ENCODE results near the gene VEGFA. TPM values are rescaled to one million over a fixed set of nuclear protein-coding genes. Genes with fewer than 3 reads are reported as not detected.
A peak's percentile ranks its signal among the peaks of the same experiment; 100 is the strongest.

VEGFA gene
- total RNA-seq, 1 donor from 2014 or later = 267 TPM

DNA sequence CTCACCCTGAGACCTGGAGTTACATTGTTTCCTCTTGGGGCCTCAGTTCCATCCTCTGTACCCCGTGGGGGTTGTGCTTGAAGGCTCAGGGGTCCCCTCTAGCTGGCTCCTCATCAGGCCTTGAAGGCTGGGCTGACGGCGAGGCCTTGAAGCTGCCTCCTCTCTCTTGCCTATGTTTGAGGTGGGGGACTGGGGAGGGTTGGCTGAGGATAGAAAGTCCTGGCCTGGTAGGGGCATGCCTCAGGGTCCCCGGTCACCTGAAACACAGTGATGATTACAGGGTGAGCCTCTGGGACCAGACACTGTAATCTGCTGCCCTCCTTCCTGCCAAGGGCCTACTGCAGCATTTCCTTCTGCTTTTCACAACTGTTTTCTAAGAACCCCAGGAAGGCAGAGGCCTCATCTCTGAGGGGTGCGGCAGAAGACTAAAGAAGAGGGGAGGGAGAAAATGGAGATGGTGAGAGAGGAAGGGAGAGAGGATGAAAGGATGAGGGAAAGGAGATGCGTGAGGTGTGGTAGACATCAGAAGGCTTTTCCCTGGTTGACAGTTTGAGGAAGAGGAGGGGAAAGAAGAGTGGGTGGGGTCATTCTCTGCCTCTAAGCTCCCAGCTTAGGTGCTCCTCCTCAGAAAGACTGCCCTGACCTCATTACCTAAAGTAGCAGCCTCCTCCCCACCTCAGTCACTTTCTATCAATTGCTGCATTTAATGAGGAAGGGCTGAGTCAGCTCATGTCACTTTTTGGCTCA is 29.7 kb downstream of the VEGFA start:
- H3K27me3 Mint-ChIP-seq = no peaks in the 10 kb centered on the region
- no peak overlapping the region for H3K27ac Mint-ChIP-seq
- no peaks in the 10 kb centered on the region for H3K9me3 Mint-ChIP-seq (ENCODE audit: low read depth)
- H3K4me1 Mint-ChIP-seq (ENCODE audit: low read depth) = peaks cover 41% of the 10 kb centered on the region
- no peak overlapping the region for H3K4me3 Mint-ChIP-seq (ENCODE audit: low read depth)
- no peak for DNase-seq (ENCODE audit: low spot score, unreplicated experiment)
- TF ChIP-seq, protein P1, sequence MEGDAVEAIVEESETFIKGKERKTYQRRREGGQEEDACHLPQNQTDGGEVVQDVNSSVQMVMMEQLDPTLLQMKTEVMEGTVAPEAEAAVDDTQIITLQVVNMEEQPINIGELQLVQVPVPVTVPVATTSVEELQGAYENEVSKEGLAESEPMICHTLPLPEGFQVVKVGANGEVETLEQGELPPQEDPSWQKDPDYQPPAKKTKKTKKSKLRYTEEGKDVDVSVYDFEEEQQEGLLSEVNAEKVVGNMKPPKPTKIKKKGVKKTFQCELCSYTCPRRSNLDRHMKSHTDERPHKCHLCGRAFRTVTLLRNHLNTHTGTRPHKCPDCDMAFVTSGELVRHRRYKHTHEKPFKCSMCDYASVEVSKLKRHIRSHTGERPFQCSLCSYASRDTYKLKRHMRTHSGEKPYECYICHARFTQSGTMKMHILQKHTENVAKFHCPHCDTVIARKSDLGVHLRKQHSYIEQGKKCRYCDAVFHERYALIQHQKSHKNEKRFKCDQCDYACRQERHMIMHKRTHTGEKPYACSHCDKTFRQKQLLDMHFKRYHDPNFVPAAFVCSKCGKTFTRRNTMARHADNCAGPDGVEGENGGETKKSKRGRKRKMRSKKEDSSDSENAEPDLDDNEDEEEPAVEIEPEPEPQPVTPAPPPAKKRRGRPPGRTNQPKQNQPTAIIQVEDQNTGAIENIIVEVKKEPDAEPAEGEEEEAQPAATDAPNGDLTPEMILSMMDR (IDR thresholded peaks at IDR 0.05; ENCODE audit: unreplicated experiment) = no peak
- no peaks in the 10 kb centered on the region for H3K36me3 Mint-ChIP-seq (ENCODE audit: insufficient read depth)

DNA sequence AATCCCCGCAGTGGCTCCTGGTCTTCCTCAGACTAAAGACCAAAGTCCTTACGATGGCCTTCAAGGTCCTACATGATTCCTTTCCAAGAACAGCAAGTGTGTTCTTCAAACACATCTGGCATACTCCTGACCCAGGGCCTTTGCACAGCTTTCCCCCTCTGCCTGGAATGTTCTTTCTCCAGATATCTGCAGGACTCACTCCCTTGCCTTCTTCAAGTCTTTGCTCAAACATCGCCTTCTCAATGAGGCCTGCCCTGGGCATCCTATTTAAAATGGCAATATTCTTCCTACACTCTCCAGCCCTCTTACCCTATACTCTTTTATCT is 30.2 kb downstream of the VEGFA start:
- Mint-ChIP-seq H3K4me1 (ENCODE audit: low read depth) (peaks cover 47% of the 10 kb centered on the region), H3K9me3 (ENCODE audit: low read depth) (no peaks in the 10 kb centered on the region), H3K27me3 (no peaks in the 10 kb centered on the region), H3K27ac (no peak overlapping the region), H3K4me3 (ENCODE audit: low read depth) (no peak overlapping the region), H3K36me3 (ENCODE audit: insufficient read depth) (no peaks in the 10 kb centered on the region)
- no peak for DNase-seq (ENCODE audit: low spot score, unreplicated experiment)
- TF ChIP-seq, protein P1 (IDR thresholded peaks at IDR 0.05; ENCODE audit: unreplicated experiment) = no peak

DNA sequence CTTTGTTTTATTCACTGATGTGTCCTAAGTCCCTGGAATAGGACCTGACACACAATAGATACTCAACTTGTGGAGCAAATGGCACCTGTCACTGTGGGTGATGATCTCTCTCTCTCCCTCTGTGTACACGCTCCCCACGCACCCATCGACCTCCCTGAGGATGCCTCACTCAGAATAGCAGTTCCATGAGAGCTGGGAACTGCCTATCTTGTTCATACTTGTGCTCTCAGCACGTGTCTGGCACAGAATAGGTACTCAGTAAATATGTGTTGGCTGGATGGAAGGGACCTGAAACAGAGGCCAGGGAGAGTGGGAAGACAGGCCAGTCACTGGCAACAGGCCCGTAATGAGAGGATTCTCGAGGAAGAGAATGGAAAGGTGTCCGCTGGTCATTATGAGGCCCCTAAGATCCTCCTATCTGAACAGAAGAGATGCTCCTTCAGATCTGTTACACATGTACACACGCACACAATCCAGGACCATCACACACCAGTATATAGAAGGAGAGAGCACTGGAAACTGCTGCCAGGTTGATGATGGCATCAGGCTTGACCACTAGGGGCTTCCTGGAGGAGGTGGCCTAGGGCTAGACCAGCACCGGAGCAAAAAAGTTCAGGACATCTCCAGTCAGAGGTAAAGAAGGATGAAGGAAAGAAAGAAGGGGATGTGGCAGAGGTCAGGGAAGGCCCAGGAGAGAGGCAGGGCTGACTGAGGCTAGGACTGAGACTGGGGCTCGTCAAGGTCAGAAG is 30.9 kb downstream of the VEGFA start:
- H3K27ac Mint-ChIP-seq = no peak overlapping the region
- H3K27me3 Mint-ChIP-seq = no peaks in the 10 kb centered on the region
- H3K4me3 Mint-ChIP-seq (ENCODE audit: low read depth) = no peak overlapping the region
- no peaks in the 10 kb centered on the region for H3K9me3 Mint-ChIP-seq (ENCODE audit: low read depth)
- no peaks in the 10 kb centered on the region for H3K36me3 Mint-ChIP-seq (ENCODE audit: insufficient read depth)
- peaks cover 52% of the 10 kb centered on the region for H3K4me1 Mint-ChIP-seq (ENCODE audit: low read depth)
- TF ChIP-seq, protein P1 (IDR thresholded peaks at IDR 0.05; ENCODE audit: unreplicated experiment) = peak; percentile 21
- DNase-seq (ENCODE audit: low spot score, unreplicated experiment) = no peak

DNA sequence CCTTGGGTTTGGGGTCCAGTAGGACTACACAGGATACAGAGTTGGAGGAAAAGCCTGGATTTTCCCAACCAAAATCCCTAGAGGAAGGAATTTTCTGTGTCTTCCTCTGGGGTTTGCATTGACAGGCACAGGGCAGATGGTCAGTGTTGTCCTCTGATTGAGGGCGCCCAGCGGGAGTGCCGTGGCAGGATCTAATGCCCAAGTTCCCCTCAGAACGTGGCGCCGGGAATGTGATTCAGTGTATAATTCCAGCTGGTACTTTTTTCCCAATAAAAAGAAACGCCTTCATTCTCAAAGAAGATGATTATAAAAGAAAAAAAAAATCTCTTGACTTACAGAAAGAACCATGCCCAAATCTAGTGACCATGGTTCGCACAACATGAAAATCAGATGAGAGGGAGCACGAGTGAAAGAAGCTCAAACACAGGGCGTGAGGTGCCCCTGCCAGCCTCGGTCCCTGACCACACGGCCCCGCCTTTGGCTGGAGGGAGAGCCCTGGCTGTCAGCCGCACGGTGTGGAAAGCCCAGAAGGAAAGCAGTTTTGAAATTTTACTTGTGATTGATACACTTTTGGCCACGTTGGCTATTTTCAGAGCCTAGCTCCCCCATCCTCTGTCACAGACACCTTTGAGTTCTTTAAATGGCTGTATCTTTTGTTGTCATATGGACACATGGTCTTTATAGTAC is 31.6 kb downstream of the VEGFA start:
- no peak overlapping the region for H3K4me3 Mint-ChIP-seq (ENCODE audit: low read depth)
- H3K27me3 Mint-ChIP-seq = no peaks in the 10 kb centered on the region
- peaks cover 56% of the 10 kb centered on the region for H3K4me1 Mint-ChIP-seq (ENCODE audit: low read depth)
- no peak overlapping the region for H3K27ac Mint-ChIP-seq
- TF ChIP-seq, protein P1 (IDR thresholded peaks at IDR 0.05; ENCODE audit: unreplicated experiment) = no peak
- H3K36me3 Mint-ChIP-seq (ENCODE audit: insufficient read depth) = no peaks in the 10 kb centered on the region
- DNase-seq (ENCODE audit: low spot score, unreplicated experiment) = no peak
- H3K9me3 Mint-ChIP-seq (ENCODE audit: low read depth) = no peaks in the 10 kb centered on the region

DNA sequence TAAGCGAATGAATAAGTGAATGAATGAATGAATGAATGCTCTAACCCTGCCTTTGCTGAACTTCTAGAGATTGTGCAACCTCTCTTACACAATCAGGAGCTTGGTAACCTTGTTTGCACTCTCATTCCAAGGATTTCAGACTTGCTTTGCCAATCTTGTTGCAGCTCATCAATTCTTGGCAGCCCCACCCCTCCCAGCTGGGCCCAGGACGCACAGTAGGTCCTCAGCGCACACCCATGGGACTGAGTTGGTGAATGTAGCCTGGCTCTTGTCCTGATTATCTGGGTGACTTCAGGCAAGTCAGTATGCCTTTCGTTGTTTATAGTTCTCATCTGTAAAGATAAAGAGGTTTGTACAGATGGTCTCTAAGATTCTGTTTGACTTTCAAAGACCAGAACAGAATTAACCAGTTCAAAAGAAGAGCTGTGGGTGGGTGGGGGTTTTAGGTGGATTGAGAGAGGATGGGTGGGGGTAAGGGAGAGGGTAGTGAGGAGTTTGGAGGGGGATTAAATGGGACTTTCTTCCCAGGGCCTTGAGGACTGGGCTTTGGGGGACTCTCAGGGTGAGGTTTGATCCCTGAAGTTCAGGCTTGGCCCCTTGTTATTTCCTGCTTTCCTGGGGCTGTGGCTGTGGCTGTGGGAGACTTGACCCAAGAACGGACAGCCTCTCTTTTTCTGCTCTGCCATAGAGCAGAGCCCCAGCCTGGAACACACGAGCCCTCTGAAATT is 33.2 kb downstream of the VEGFA start:
- Mint-ChIP-seq H3K4me1 (ENCODE audit: low read depth) (peaks cover 71% of the 10 kb centered on the region), H3K9me3 (ENCODE audit: low read depth) (no peaks in the 10 kb centered on the region), H3K36me3 (ENCODE audit: insufficient read depth) (no peaks in the 10 kb centered on the region), H3K4me3 (ENCODE audit: low read depth) (no peak overlapping the region), H3K27me3 (no peaks in the 10 kb centered on the region), H3K27ac (no peak overlapping the region)
- TF ChIP-seq, protein P1 (IDR thresholded peaks at IDR 0.05; ENCODE audit: unreplicated experiment) = no peak
- no peak for DNase-seq (ENCODE audit: low spot score, unreplicated experiment)
